ENCODE data around the gene TSPYL4. TPM values are rescaled to one million over a fixed set of nuclear protein-coding genes. Genes with fewer than 3 reads are reported as not detected.
A peak's percentile ranks its signal among the peaks of the same experiment; 100 is the strongest.

The TSPYL4 gene
- total RNA-seq, 3 donors from 2014 or later = 6.1 to 16.8 (median 9.5) TPM

- Histone ChIP-seq H3K4me3 (no peak overlapping the region), H3K36me3 (ENCODE audit: low read depth) (no peaks in the 10 kb centered on the region), H3K9me3 (no peaks in the 10 kb centered on the region), H3K4me1 (ENCODE audit: low read depth) (no peaks in the 10 kb centered on the region)
- TF ChIP-seq CTCF (IDR thresholded peaks at IDR 0.05) = peak; percentile 51
- ATAC-seq (peak; percentile 89), DNase-seq (peak in 1 of 3 donors; percentile 25)
- intact Hi-C loops (cut with DNase I, micrococcal nuclease) = no loop called here
These were observed 14.9 kb upstream of the TSPYL4 start for GRCh38 chr6:116268589-116269293.

GRCh38 chr6:116267836-116268588, 14.1 kb upstream of the TSPYL4 start:
- DNase-seq = no peak
- H3K4me3 ChIP-seq = no peak overlapping the region
- ATAC-seq = no peak
- no peaks in the 10 kb centered on the region for H3K4me1 ChIP-seq (ENCODE audit: low read depth)
- TF ChIP-seq CTCF (IDR thresholded peaks at IDR 0.05) = no peak
- intact Hi-C loops (cut with DNase I, micrococcal nuclease) = no loop called here
- no peaks in the 10 kb centered on the region for H3K36me3 ChIP-seq (ENCODE audit: low read depth)
- H3K9me3 ChIP-seq = no peaks in the 10 kb centered on the region

GRCh38 chr6:116266803-116267202, 12.9 kb upstream of the TSPYL4 start:
- intact Hi-C loops (cut with DNase I, micrococcal nuclease) = no loop called here
- no peak overlapping the region for H3K4me3 ChIP-seq
- no peak for ATAC-seq

GRCh38 chr6:116265041-116265829, 11.4 kb upstream of the TSPYL4 start:
- H3K4me1 ChIP-seq (ENCODE audit: low read depth) = no peaks in the 10 kb centered on the region
- H3K4me3 ChIP-seq = no peak overlapping the region
- no peaks in the 10 kb centered on the region for H3K9me3 ChIP-seq
- no peaks in the 10 kb centered on the region for H3K36me3 ChIP-seq (ENCODE audit: low read depth)
- DNase-seq (peak; percentile 12 to 52 (median 51)), ATAC-seq (peak; percentile 81)
- intact Hi-C loops (cut with DNase I, micrococcal nuclease) = no loop called here
- no peak for TF ChIP-seq CTCF (IDR thresholded peaks at IDR 0.05)

More at GRCh38 chr6:116266803-116267202, 12.9 kb upstream of the TSPYL4 start:
- TF ChIP-seq CTCF (IDR thresholded peaks at IDR 0.05) = no peak
- no peak for DNase-seq
- no peaks in the 10 kb centered on the region for H3K4me1 ChIP-seq (ENCODE audit: low read depth)
- H3K36me3 ChIP-seq (ENCODE audit: low read depth) = no peaks in the 10 kb centered on the region
- no peaks in the 10 kb centered on the region for H3K9me3 ChIP-seq

- no peak for TF ChIP-seq CTCF (IDR thresholded peaks at IDR 0.05)
- Histone ChIP-seq H3K4me3 (no peak overlapping the region), H3K36me3 (ENCODE audit: low read depth) (no peaks in the 10 kb centered on the region), H3K9me3 (no peaks in the 10 kb centered on the region), H3K4me1 (ENCODE audit: low read depth) (no peaks in the 10 kb centered on the region)
- no peak for ATAC-seq
- intact Hi-C loops (cut with DNase I, micrococcal nuclease) = no loop called here
- DNase-seq = no peak
These were observed 9.5 kb upstream of the TSPYL4 start for GRCh38 chr6:116263353-116263752.

Measured in mucosa of descending colon (tissue), 3 donors.